ENCODE data around the gene NRIP1.

DNA sequence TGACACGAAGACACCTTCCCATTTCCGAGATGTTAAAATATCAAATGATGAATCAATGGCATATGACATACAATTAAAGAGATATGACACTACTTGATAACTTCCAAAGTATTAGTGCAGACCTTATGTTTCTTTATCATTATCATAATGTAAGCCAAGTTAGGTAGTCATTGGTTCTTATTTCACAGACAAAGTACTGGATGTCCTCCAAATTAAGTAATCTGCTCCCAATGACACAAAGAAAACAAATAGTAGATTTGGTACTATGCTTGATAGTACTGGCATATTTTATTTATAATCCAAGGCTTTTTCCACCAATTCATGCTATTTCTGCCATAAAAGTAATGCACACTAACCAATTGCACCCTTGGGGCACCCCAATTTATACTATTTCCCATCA is 11.9 kb upstream of the NRIP1 start:
- TF ChIP-seq CTCF (IDR thresholded peaks at IDR 0.05; ENCODE audit: insufficient read depth, low read length, poor library complexity, severe bottlenecking): no peak
- TF ChIP-seq EZH2phosphoT487 (conservative IDR thresholded peaks at IDR 0.05; ENCODE audit: low read length): no peak

Data from SU-DHL-6 (cell line).